Measurements from ENCODE around the gene SLC25A18.

DNA sequence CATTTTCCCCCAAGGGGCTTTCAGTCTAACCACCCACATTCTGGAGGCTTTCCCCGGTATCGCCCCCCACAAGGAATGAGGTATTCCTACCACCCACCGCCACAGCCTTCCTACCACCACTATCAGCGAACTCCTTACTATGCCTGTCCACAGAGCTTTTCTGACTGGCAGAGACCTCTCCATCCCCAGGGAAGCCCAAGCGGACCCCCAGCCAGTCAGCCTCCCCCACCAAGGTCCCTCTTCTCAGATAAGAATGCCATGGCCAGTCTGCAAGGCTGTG is 14.6 kb upstream of the SLC25A18 start:
- TF ChIP-seq, protein P1, sequence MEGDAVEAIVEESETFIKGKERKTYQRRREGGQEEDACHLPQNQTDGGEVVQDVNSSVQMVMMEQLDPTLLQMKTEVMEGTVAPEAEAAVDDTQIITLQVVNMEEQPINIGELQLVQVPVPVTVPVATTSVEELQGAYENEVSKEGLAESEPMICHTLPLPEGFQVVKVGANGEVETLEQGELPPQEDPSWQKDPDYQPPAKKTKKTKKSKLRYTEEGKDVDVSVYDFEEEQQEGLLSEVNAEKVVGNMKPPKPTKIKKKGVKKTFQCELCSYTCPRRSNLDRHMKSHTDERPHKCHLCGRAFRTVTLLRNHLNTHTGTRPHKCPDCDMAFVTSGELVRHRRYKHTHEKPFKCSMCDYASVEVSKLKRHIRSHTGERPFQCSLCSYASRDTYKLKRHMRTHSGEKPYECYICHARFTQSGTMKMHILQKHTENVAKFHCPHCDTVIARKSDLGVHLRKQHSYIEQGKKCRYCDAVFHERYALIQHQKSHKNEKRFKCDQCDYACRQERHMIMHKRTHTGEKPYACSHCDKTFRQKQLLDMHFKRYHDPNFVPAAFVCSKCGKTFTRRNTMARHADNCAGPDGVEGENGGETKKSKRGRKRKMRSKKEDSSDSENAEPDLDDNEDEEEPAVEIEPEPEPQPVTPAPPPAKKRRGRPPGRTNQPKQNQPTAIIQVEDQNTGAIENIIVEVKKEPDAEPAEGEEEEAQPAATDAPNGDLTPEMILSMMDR (conservative IDR thresholded peaks at IDR 0.05) = no peak
- no peak for TF ChIP-seq EZH2 (IDR thresholded peaks at IDR 0.05; ENCODE audit: low read depth)

Measured in PC-9 (cell line).